Gastrocnemius medialis (tissue), 4 donors: ENCODE measurements around the gene TTC28.

ENCODE experiments used
- POLR2A ChIP-seq, 2 donors: fragments of 450-650 bp; IDR thresholded peaks; one replicate each; pipeline ENCODE4 v1.6.1; 2017; ENCODE audit warnings: antibody characterized with exemption in 2 of 2, mild to moderate bottlenecking in 2 of 2, moderate library complexity in 2 of 2
- TF ChIP-seq, protein P1 (sequence below), 5 experiments: fragments of 450-650 bp in 3 of 5; fragments of 200-600 bp in 2 of 5; sonication (generic) in 2 of 5; IDR thresholded peaks in 4 of 5; conservative IDR thresholded peaks in 1 of 5; 1 replicate in 4 of 5; 2 replicates in 1 of 5; pipeline ENCODE4 v1.5.1; 2016 to 2019; ENCODE audit warnings: antibody characterized with exemption in 5 of 5, mild to moderate bottlenecking in 3 of 5, moderate library complexity in 3 of 5

DNA sequence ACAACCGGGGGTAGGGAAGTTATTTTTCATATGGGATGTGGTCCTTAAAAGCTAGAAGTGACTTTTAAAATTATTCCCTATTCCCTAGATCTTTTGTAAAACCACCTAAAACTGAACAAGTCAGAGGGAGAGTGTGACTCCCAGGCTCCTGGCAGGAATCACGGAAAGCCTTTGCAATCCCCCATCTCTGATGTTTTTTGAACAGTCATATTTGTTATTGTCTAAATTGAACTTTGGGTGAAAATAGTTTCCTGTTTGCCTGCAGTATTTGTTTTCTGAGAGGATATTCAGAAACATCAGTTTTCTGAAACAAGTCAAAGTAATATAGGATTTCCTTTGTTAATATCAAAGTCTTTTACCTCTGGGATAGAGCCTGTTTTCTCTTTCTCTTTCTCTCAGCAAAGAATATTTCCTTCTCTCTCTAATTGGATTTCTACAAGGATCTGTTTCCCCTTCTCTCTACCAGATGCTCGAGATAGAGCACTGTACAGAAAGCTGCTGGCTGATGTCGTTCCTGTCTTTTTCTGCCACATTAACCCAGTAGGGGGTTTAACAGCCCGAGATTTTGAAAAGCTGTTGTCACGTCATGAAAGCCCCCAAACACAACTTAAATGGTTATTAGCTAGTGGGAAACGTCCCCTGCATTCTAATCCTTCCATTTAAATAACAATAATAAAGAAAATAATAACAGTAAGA, 628.4 kb downstream of the TTC28 start:
- TF ChIP-seq, protein P1, sequence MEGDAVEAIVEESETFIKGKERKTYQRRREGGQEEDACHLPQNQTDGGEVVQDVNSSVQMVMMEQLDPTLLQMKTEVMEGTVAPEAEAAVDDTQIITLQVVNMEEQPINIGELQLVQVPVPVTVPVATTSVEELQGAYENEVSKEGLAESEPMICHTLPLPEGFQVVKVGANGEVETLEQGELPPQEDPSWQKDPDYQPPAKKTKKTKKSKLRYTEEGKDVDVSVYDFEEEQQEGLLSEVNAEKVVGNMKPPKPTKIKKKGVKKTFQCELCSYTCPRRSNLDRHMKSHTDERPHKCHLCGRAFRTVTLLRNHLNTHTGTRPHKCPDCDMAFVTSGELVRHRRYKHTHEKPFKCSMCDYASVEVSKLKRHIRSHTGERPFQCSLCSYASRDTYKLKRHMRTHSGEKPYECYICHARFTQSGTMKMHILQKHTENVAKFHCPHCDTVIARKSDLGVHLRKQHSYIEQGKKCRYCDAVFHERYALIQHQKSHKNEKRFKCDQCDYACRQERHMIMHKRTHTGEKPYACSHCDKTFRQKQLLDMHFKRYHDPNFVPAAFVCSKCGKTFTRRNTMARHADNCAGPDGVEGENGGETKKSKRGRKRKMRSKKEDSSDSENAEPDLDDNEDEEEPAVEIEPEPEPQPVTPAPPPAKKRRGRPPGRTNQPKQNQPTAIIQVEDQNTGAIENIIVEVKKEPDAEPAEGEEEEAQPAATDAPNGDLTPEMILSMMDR (IDR thresholded peaks at IDR 0.05 in 4 of 5, conservative IDR thresholded peaks at IDR 0.05 in 1 of 5), result no peak
- no peak for TF ChIP-seq POLR2A (IDR thresholded peaks at IDR 0.05)
